MV-4-11 (cell line): ENCODE data around the gene DPY19L2.
"Not testable (repeated sequence)": the region's sequence is repeated elsewhere in the genome, so short reads cannot be mapped to it uniquely, and the experiment has no call there.

Source experiments
- DNase-seq: peaks from one replicate; lab custom pipeline; 2025; lab: John Stamatoyannopoulos, UW

The DPY19L2 gene

GRCh38 chr12:63668028-63668799 lies at the start of gene DPY19L2:
DPY19L2 (minus strand) TSS chr12:63668493; CDS start chr12:63668393, 100 bp downstream.
- no peak for DNase-seq

GRCh38 chr12:63716891-63717290 lies 48.6 kb upstream of the DPY19L2 start:
- DNase-seq: not testable (repeated sequence)

GRCh38 chr12:63715107-63715625 lies 46.9 kb upstream of the DPY19L2 start:
- not testable (repeated sequence) for DNase-seq

GRCh38 chr12:63714409-63714808 lies 46.1 kb upstream of the DPY19L2 start:
- not testable (repeated sequence) for DNase-seq

GRCh38 chr12:63713681-63714075 lies 45.4 kb upstream of the DPY19L2 start:
- DNase-seq: not testable (repeated sequence)

GRCh38 chr12:63712979-63713680 lies 44.8 kb upstream of the DPY19L2 start:
- DNase-seq: not testable (repeated sequence)

GRCh38 chr12:63712376-63712974 lies 44.2 kb upstream of the DPY19L2 start:
- not testable (repeated sequence) for DNase-seq

- DNase-seq: not testable (repeated sequence)
Measured at GRCh38 chr12:63711339-63711738, 43.0 kb upstream of the DPY19L2 start.

- DNase-seq: no peak
Measured at GRCh38 chr12:63706336-63706735, 38.0 kb upstream of the DPY19L2 start.

GRCh38 chr12:63699678-63700382 lies 31.5 kb upstream of the DPY19L2 start:
- DNase-seq: not testable (repeated sequence)

- not testable (repeated sequence) for DNase-seq
Measured at GRCh38 chr12:63699011-63699410, 30.7 kb upstream of the DPY19L2 start.

- DNase-seq: not testable (repeated sequence)
Measured at GRCh38 chr12:63690837-63691236, 22.5 kb upstream of the DPY19L2 start.

GRCh38 chr12:63689141-63689540 lies 20.8 kb upstream of the DPY19L2 start:
- DNase-seq: not testable (repeated sequence)

GRCh38 chr12:63686623-63687022 lies 18.3 kb upstream of the DPY19L2 start:
- not testable (repeated sequence) for DNase-seq

- not testable (repeated sequence) for DNase-seq
Measured at GRCh38 chr12:63685789-63686188, 17.5 kb upstream of the DPY19L2 start.

GRCh38 chr12:63682617-63683016 lies 14.3 kb upstream of the DPY19L2 start:
- not testable (repeated sequence) for DNase-seq

- not testable (repeated sequence) for DNase-seq
Measured at GRCh38 chr12:63680758-63681157, 12.5 kb upstream of the DPY19L2 start.

GRCh38 chr12:63672550-63672949 lies 4.3 kb upstream of the DPY19L2 start:
- not testable (repeated sequence) for DNase-seq

- DNase-seq: not testable (repeated sequence)
Measured at GRCh38 chr12:63669936-63670335, 1.6 kb upstream of the DPY19L2 start.

- DNase-seq: not testable (repeated sequence)
Measured at GRCh38 chr12:63669427-63669826, 1.1 kb upstream of the DPY19L2 start.

- DNase-seq: not testable (repeated sequence)
Measured at GRCh38 chr12:63668800-63669365, 590 bp upstream of the DPY19L2 start.
